ENCODE data around the gene PES1.
"Not testable (repeated sequence)": the region's sequence is repeated elsewhere in the genome, so short reads cannot be mapped to it uniquely, and the experiment has no call there.

PES1 gene

DNA sequence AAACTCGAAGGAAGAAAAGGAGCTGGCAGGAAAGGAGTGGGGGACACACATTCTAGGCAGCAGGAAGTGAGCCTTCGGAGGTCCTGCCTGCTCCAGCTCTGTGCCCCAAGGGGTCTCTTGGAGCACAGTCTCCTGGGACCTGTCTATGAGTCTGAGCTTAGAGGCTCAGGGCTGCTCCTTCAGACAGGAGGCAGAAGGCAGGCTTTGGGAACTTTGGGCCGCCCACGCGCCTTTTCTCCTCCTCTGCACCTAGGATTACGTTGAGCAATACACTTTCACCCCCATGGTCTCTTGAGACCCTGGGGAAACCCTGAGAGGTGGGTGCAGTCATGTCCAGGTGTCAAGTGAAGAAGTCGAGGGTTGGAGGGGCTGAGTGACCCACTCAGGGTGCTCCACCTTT, 16.2 kb upstream of the PES1 start:
- no peak for DNase-seq

DNA sequence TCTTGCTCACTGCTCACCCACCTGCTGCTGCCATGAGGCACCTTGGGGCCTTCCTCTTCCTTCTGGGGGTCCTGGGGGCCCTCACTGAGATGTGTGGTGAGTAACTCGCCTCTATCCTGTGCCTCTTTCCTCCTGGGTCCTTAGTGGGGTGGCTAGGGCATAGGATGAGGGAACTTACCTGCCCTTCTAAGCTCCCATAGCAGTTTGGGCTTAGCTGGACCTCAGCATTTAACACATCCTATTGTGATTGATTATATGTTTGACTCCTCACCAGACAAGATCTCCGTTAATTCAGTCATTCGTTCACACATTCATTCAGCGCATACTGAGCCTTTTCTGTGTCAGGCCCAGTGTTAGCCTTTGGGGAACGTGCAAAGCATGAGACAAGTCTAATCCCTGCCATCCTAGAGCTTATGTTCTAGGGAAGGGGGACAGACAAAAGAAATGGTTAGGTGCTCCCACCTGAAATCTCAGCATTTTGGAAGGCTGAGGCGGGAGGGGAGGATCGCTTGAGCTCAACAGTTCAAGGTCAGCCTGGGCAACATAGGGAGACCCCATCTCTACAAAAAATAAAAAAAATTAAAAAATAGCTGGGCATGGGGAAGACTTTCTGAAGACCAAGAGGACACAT, 15.7 kb upstream of the PES1 start:
- DNase-seq = no peak

DNA sequence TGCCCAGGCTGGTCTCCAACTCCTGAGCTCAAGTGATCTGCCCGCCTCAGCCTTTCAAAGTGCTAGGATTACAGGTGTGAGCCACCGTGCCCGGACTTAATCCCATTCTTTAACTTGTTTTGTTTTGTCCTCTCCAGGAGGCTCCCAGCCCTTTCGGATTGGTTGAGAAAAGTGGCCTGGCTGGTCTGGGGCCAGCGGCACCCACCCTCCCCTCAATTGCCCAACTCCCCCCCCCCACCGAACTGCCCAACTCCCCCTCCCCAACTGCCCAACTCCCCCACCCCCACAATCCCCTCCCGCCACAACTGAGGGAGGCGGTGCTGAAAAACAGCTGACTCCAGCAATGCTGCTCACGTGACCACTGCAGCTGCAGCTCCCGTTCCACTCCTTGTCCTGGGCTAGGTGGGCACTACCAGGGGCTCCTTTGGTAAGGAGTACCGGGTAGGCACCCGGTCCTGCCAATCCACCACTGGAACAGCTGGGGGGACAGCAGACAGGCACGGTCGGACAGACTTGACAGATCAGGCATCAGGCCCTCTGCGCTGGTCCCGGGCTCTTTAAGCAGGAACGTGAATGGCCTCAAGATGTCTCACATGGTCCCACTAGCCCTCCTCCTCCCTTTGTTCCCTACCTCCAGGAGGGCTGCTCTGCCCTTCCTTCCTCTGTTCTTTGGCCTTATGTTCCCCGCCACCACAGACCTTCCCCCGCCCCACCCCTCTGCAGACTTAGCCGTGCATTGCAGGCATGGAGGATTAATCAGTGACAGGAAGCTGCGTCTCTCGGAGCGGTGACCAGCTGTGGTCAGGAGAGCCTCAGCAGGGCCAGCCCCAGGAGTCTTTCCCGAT, 15.0 kb upstream of the PES1 start, which contains the start of gene TCN2:
TCN2 (plus strand) TSS at position 720 of the 845 bp plus-strand sequence. CDS start 158 bp downstream, outside the sequence.
- DNase-seq = peak; percentile 43

DNA sequence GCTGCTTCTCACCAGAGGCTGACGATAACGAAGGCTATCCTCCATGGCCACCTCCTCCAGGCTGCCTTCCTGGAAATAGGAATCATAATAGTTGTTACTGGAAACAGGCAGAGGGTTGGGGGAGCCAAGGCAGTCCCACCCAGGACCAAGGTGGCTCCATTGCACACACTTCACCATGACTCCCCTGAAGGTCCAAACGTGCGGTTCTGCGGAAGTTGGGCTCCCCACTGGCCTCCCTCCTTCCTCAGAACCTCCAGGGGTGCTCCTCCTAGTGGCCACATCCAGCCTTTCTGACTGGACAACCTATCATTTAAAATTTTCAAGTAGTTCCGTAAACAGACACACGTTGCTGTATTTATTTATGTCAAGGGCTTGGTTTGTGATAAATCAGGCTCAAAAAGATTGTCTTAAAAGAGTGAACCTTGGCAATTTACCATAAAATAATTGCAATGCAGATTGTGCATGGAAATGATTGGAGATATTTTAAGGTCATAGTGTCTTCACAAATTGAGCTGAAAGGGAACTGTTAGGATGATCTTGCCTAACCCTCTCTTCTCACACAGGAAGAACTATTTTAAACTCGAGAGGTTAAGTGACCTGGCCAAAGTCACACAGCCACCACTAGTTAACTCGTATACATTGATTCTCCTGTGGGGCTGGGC, 13.9 kb upstream of the PES1 start:
- peak; percentile 25 for DNase-seq

DNA sequence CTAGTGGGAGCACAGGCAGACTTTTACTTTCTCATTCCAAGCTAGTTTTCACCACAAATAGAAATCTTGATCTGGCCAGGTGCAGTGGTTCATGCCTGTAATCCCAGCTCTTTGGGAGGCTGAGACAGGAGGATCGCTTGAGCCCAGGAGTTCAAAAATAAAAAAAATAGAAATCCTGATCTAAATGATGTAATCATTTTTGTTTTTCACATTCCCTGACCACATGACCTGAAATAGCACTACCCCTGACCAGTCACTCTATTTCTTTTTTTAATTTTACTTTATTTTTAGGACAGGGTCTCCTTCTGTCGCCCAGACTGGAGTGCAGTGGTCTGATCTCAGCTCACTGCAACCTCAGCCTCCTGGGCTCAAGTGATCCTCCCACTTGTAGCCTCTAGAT, 13.0 kb upstream of the PES1 start:
- no peak for DNase-seq

DNA sequence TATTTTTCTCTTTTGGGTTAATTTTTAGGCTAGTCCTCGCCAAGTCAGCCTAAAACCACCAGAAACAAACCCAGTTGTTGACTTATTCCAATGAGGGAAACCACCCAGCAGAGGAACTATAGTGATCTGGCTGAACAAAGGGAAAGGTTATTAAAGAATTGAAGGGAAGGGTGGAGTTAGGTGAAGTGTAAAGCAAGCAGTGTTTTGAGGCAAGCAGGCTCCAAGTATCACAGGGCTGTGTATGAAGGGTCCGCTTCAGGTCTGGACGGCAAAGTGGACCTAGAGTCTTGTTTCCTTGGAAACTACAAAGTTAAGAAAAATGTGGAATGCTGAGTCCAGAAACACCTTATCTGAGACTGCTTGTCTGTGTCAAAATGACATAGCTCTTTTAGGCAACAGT, 12.1 kb upstream of the PES1 start:
- no peak for DNase-seq

DNA sequence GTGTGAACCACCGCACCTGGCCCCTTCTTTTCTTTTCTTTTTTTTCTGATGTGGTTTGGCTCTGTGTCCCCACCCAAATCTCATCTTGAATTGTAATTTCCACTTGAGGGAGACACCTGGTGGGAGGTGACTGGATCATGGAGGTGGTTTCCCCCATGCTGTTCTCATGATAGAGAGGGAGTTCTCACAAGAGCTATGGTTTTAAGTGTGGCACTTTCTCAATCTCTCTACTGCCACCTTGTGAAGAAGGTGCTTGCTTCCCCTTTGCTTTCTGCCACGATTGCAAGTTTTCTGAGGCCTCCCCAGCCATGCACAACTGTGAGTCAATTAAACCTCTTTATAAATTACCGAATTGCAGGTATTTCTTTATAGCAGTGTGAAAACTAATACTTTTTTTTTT, 10.3 kb upstream of the PES1 start:
- DNase-seq = no peak

DNA sequence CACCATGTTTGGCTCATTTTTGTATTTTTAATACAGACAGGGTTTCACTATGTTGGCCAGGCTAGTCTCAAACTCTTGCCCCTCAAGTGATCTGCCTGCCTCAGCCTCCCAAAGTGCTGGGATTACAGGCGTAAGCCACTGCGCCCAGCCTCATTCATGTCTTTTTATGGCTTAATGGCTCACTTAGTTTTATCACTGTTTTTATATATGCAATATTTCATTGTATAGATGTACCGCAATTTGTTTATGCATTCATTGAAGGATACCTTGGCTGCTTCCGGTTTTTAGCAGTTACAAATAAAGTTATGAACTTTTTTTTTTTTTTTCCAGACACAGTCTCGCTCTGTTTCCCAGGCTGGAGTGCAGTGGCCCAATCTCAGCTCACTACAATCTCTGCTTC, 9.8 kb upstream of the PES1 start:
- DNase-seq = no peak

DNA sequence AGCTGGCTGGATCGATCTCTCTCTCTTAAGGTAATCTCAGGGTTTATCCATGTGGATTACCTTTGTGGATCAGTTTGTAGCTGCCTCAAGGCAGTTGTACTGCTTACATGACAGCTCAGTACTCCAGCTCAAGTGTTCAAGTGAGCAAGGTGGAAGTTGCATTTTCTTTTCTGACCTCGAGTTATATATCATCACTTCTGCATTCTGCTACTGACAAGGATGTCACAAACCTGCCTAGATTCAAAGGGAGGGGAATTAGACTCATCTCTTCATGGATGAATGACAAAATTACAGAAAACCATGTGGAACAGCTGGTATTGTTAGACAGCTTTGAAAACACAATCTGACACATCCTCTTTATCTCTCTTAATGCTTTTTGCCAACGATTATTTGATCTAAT, 9.2 kb upstream of the PES1 start:
- DNase-seq = no peak

DNA sequence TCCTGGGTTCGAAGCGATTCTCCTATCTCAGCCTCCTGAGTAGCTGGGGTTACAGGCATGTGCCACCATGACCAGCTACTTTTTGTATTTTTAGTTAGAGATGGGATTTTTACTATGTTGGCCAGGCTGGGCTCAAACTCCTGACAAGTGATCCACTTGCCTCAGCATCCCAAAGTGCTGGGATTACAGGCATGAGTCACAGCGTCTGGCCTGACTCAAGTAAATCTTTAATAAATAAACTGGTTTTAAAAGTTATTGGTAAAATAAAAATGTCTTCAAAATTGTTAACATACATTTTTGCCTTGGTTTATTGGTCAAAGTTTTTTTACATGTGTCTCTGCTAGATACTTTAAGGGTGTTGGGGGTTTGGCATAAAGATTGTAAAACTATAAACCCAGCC, 7.3 kb upstream of the PES1 start:
- DNase-seq = no peak

DNA sequence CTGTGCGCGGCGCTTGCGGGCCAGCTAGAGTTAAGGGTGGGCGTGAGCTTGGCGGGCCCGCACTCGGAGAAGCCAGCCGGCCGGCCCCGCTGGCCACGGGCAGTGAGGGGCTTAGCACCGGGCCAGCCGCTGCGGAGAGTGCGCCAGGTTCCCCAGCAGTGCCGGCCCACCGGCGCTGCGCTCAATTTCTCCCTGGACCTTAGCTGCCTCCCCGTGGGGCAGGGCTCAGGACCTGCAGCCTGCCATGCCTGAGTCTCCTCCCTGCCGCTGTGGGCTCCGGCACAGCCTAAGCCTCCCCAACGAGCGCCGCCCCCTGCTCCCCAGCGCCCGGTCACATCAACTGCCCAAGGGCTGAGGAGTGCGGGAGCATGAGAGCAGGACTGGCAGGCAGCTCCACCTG, 5.2 kb upstream of the PES1 start:
- no peak for DNase-seq

DNA sequence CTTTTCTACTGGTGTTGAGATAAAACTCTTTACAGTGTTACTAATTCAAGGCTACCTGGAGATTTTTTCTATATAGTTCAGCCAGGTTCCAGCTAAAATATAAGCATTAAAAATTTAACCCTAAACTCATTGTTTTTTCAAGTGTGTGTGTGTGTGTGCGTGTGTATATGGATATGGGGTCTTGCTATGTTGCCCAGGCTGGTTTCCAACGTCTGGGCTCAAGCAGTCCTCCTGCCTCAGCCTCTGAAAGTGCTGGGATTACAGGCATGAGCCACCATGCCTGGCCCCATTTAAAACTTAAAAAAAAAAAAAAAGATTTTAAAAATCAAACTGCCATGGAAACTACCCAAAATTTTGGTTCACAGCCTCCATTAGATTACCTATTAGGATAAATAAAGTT, 4.5 kb upstream of the PES1 start:
- DNase-seq = no peak

DNA sequence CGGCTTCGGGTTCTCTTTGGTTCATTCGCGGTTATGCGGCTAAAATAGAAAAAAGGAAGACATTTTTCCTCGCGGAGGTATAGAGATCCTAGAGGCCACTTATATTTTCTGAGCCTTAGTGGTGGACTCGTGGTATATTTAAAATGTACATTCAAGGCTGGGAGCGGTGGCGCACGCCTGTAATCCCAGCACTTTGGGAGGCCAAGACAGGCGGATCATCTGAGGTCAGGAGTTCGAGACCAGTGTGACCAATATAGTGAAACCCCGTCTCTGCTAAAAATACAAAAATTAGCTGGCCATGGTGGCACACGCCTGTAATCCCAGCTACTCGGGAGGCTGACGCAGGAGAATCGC, 627 bp upstream of the PES1 start:
- DNase-seq = not testable (repeated sequence)

DNA sequence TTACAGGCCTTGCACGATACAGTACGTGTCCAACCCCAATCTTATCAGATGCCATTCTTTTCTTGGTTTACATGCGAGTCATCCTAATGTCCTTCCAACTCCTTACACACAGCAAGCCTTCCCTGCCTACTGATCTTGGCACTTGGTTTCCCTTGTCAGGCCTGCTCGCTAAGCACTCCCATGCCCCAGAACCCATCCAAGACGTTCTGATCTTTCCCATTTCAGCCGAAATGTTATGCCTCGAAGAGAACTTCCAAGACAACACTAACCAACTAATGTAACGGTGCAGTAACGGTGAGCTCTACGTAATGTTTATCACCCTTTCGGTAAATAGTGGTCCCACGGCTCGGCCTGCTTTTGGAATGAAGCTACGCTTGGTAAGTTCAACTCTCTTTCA, 521 bp downstream of the PES1 start:
- DNase-seq = no peak

DNA sequence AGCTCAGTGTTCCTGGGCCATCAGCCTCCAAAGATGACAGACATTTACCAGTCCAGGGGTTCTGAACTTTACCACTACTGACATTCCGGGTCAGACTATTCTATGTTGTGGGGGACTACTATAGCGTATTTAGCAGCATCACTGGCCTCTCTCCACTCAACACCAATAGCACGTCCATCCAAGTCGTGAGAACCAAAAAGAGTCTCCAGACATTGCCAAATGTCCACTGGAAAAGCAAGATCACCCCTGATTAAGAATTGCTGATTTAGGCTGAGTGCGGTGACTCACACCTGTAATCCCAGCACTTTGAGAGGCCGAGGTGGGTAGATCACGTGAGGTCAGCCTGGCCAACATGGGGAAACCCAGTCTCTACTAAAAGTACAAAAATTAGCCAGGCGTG, 5.3 kb downstream of the PES1 start:
- no peak for DNase-seq

DNA sequence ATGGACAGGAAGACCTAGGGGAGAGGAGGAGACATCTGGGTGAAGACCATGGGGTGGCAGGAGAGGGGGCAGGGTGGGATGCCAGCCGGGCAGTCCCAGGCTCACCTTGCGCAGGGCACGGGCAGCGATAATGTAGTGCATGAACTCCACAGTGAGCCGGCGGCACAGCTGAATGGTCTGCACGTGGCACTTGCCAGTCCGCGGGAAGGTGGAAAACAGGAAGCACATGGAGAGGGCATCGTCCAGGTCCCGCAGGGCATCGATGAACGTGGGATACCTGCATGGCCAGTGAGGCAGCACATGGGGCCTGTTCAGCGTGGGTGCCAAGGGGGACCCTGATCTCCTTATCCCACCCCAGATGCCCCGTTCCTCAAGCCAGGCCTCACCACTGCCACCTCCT, 7.3 kb downstream of the PES1 start:
- DNase-seq = no peak

DNA sequence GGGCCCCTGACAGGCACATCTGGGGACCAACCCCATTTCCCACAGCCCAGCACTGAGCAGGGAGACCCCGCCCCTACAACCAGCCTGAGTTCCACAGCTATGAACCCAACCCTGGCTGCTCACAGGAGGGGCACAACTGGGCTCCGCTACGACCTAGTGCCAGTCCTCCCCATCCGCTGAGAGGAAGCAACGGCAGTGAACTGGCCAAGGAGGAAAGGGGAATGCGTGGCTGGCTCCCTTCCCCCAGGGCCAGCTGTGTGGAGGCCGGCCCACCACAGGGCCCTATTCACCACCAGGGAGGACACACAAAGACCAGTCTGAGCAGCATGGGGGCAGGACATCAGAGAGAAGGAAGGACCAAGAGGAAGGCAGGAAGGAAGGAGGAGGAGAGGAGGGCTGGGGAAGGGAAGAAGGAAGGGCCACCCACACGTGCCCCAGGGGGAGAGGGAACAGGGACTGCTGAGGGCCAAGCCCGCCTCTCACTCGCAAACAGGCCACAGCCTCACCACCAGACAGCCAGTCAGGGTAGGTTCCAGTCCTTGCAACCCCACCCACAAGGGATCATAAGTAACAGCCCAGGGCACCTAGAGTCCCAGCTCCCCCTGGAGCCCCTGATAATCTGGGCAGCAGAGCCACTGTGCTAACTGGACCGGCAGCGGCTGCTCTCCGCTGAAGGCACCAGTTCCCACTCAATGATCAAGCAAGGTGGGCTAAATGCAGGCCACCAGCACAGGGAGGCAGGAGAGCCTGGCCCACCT, 8.7 kb downstream of the PES1 start:
- DNase-seq = no peak

DNA sequence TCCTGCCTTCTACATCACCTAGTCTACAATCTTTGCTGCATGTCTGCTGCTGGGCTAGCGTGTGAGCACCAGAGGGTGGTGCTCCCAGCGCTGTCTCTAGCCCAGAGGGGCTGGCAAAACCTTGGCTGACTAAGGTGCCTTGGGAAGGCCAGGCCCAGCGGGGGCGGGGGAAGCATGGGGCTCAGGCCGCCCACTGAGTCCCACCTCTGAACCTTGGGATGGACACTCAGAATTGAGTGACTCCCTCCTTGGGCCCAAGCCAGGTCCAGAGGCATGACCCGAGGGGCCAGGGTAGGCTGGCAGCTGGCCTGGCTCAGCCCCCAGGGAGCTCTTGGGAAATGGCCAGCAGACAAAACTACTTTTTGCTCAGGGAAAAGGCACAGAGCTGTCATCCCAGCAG, 9.7 kb downstream of the PES1 start:
- DNase-seq = no peak

DNA sequence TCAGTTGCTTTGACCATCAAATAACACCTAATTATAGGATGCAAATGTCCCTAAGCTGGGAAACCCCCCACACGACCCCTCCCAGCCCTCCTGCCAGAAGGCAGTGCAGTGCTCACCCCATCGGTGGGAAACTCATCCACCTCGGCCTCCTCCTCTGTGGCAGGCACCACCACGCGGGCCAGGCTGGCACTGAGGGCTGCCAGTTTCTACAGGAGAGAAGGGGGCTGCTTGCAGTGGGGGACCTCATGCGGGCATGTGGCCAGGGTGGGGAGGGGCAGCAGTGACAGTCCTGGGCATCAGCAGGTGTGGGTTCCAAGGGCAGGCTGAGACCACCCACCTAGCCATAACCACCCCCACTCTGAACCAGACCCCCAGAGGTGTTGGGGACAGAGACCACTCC, 10.8 kb downstream of the PES1 start:
- DNase-seq = no peak

DNA sequence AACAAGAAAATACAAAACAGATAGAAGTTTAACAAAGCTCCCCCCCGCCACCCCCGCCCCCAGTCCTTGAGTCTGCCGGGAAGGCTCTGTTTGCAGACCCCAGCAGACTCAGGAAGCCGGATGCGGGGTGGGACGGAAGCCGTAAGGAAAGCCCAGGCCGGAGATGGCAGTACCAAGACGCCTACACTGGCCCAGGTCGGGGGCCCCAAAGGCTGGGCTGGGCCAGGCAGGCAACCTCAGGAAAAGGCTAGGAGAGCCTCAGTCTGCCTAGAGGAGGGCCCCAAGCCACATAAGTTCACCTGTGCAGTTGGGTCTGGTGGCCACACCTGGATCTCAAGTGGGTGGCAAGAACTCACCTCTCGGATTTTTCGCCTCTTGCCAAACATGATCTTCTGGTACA, 13.2 kb downstream of the PES1 start:
- no peak for DNase-seq

DNA sequence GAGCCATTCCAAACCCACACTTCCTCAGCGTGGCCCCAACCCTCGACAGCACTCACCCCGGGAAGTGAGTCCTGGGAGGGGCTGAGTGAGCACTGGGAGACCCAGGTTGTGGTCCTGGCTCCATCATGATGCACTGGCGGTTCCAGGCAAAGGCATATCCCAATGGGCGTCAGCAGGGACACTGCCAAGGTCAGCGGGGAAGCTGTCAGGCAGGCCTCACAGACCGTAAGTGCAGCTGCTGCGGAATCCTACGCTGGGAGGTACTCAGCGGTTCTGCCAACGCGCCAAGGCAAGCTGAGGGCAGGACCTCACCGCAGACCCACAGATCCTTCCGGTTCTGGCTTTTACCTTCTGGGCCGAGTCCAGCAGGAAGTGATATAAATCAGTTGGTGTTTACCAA, 15.9 kb downstream of the PES1 start:
- no peak for DNase-seq

DNA sequence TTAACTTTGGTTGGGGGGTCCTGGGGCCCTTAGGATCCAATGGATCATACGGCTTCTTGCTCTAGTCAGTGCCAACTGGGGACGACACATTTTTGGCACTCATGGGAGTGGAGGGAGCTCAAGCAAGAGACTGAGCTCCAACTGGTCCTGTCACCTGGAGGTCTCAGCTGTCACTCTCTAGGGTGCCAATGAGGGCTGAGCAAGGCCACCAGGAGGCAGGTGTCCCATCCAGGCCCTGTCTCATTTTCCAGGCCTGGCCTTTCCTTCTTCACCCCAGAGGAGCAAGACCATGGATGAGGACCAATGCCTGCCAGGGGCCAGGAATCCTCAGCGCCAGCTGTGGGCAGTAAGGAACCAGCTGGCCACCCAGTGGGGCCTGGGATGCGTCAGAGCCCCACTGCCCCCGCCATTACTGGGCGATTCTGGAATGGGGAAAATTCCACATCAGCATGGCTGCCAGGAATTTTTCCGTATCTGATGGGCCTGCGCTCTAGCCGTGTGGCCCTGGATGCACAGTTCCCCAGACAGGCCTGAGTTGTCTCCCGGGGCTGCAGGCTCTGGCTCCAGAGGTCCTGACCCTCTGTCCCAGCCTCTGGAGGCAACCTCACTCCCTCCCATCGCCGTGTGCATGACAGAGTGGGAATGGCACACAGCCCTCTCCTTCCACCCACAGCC, 16.6 kb downstream of the PES1 start:
- DNase-seq = no peak

Data from NCI-H748 treated with DMSO at 0.1 percent for 48 hours (cell line).